HG03025 (cell line): Measurements from ENCODE around the gene EPM2A.

Source experiments
- ATAC-seq: cut with Tn5 transposase; IDR thresholded peaks from one replicate; pipeline ENCODE4 v1.9.1; 2021; ENCODE audit warnings: mild to moderate bottlenecking, moderate library complexity; ENCODE audit not compliant: unreplicated experiment, low FRiP score

Gene EPM2A

DNA sequence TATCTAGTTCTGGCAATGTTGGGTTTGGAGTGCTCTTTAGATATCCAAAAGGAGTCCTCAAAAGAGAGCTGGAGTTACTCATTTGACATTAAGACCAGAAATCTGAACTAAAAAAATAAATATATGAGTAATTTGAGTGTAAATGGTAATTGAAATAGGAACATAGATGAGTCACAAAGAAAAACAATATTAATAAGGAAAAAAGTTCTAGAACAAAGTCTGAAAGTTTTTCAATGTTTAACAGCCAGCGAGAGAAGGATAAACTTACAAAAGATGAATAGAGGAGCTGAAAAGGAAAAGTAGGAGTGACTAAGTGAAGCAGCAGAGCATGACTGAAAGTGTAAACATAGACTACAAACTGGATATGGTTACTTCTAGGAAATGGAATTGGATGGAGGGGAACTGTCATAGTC, 46.8 kb downstream of the EPM2A start:
- no peak for ATAC-seq

DNA sequence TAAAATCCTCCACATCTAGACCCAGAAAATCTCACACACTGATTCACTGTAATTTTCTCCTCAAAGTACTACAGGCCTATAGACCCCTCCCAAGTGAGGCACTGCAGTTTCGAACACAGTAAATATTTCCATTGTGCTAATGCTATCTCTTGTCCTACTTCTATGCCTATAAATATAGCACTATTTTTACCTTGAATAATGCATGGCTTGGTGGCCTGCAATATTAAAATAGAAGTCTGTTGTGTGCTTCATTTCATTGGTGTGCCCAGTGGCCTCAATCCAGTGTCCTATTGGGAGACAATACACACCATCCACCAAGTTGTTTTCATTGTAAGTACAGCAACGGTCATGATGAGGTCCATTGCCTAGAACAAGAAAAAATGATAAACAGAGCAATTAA, 49.4 kb downstream of the EPM2A start:
- no peak for ATAC-seq

DNA sequence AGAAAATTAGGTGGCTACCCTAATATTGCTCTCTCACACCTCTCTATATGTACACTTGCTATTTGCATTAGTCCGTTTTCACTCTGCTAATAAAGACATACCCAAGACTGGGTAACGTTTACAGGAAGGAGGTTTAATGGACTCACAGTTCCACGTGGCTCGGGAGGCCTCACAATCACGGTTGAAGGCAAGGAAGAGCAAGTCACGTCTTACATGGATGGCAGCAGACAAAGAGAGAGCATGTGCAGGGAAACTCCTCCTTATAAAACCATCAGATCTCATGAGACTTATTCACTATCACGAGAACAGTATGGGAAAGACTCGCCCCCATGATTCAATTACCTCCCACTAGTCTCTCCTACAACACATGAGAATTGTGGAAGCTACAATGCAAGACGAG, 53.4 kb downstream of the EPM2A start:
- no peak for ATAC-seq

DNA sequence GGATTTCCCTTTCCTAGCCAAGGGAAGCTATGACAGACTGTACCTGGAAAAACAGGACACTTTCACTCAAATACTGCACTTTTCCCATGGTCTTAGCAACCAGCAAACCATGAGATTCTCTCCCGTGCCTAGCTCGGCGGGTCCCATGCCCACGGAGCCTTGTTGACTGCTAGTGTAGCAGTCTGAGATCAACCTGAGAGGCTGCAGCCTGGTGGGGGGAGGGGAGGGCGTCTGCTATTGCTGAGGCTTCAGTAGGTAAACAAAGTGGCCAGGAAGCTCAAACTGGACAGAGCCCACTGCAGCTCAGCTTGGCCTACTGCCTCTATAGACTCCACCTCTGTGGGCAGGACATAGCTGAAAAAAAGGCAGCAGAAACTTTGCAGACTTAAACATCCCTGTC, 61.8 kb downstream of the EPM2A start:
- ATAC-seq: no peak

DNA sequence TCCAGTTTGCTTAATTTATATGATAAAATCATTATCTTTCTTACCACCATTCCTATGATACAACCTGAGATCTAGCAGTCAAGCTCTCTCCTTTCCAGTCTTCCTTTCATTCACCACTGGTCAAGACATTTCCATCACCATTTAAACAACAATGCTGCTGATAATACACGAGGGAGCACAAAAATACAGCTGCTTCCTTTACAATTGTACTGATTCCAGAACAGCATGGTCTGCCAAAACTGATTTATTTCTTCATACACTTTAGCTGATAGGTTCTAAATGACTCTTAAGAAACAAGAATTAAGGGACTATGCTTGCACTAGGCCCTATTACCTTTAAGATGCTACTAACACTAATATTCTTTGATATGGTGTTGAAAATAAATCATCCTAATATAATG, 65.0 kb downstream of the EPM2A start:
- ATAC-seq: no peak

DNA sequence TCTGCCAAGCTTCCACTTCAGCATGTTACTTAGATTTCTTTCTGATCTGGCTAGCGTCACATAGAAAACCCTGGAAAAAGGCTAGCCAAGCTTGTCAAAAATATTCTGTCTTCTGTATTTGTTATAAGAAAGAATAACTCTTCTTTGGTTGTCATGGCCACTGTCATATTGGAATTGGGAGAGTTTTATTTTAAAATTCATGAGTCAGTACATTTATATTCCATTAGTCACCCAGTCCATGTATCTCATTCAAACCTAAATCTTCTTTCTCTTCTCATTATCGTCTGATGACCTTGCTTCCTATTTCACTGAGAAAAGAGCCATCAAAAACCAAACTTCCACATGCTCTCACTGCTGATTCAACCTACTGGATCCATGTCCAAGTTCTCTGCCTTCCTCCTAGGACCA, 65.7 kb downstream of the EPM2A start:
- no peak for ATAC-seq

DNA sequence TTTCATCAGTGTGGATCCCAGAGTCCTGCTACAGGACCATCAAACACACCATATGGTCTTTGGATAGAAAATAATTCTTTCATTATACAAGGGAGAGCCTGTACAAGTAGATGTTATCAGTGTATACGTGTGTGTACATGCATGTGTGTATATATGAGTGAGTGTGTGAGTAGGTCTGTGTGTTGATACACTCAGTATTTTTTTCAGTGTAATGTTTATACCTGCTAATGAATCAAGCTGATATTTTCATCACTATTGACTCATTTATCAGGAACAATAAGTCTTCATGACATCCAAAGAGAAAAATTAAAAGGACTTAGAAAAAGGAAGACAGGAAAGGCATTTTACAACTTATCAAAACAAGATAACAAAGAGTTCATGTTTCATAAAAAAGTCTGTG, 66.5 kb downstream of the EPM2A start:
- ATAC-seq: no peak

DNA sequence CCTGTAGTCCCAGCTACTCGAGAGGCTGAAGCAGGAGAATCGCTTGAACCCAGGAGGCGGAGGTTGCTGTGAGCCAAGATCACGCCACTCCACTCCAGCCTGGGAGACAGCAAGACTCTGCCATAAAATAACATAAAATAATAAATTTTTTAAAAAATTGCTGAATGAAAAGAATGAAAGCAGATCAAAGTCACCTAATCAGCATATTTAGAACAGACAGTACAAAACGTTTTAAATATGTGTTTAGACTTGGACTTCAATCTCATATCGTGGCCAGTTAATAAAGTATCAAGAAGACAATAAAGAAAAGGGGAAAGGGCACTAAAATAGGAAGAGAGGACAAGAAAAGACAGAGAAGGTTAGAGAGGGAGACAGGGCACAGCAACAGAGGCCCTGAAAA, 74.6 kb downstream of the EPM2A start:
- ATAC-seq: no peak

DNA sequence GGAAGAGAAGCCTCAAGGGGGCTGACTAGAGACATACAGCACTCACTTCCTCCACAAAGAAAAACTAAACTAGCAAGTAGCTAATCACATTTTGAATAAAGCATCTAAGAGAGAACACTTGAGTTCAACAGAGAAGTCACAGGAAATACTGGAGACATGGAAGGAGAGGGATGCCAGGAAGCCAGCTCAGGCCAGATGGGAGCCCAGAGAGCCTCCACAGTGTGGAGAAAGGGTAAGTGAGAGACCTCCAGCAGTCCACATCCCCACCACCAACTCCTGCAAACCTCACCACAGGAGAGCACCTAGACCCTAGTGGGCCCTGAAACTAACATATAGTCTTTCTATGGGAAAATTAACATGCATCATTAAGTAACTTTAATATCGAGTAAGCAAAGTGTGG, 79.2 kb downstream of the EPM2A start:
- no peak for ATAC-seq

DNA sequence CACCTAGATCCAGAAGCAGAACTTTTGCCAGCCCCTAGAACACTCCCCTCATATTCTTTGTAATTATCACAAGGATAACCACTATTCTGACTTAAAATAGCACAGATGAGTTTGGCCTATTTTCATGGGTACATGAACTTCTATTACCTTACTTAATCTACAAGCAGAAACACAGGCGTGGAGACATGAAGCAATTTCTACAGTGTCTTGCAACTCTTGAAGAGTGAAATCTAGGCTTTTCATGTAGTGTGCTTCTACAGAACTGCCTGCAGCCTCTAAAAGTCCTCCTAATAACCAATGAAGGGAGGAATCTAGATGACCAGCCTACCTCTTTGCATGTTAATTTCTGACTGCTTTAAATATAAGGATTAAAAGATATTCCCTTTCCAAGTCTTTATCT, 82.7 kb downstream of the EPM2A start:
- ATAC-seq: no peak

DNA sequence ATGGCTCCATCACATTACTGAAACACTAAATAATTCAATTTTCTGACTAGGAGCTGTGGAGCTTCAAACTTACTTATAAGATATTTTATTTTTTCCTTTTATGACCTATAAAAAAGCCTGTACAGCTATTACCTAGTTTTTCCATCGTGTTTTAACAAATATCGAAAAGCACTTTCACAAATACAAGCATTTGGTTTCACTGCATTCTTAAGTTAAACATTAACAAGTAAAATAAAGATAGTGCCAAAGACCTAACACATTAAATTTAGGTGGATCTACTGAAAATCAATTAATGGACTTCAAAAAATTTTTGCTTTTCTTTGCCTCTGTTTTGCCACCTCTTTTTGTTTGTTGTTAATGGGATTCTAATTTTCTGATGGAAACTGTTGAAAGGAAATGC, 83.3 kb downstream of the EPM2A start:
- ATAC-seq: no peak

DNA sequence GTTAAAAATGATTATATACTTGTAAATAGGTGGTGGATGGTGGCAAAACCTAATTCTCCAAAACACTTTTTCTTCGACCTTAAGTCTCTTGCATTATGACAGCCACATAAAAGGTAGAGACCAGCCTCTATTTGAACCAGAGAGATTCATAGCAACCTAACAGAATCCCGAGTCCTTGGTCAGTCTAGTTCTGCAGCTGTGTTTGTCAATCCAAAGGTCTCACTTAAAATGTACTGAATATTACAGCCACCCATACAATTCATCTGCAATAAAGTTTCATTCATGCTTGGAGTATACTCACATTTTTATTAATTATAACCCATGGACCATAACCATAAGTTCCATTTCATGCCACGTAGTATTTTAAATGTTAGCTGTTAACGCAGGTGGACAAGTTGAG, 87.2 kb downstream of the EPM2A start:
- ATAC-seq: no peak

DNA sequence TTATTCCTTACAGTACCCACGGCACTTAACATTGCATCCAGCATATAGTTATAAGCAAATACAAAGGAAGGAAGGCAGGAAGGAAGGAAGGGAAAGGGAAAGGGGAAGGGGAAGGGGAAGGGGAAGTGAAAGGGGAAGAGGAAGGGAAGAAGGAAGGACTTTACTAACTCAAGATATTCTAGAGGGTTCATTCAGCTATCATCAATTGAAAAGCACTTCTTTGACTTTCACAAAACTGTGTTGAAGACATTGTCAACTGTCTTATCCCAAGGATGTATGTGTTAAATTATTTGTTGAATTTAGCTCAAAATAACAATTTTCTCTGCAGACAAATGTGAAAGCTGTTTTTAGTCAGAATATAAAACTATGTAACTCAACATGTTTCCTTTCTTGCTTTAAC, 87.7 kb downstream of the EPM2A start:
- no peak for ATAC-seq

DNA sequence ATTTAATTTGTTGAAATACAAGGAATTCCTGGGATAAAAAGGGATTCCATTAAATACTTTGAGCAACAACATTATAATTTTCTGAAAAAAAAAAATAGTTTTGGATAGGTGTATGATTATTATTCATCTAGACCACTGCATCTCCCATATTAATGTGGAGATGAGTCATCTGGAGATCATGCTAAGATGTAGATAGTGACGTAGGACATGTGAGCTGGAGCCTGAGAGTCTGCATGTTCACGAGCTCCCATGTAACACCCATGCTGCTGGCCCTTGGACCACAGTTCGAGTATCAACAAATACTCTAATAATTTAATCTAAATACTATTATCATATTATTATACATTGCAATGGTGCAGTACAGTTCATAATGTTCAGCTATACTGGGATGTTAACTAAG, 91.6 kb downstream of the EPM2A start:
- ATAC-seq: no peak

DNA sequence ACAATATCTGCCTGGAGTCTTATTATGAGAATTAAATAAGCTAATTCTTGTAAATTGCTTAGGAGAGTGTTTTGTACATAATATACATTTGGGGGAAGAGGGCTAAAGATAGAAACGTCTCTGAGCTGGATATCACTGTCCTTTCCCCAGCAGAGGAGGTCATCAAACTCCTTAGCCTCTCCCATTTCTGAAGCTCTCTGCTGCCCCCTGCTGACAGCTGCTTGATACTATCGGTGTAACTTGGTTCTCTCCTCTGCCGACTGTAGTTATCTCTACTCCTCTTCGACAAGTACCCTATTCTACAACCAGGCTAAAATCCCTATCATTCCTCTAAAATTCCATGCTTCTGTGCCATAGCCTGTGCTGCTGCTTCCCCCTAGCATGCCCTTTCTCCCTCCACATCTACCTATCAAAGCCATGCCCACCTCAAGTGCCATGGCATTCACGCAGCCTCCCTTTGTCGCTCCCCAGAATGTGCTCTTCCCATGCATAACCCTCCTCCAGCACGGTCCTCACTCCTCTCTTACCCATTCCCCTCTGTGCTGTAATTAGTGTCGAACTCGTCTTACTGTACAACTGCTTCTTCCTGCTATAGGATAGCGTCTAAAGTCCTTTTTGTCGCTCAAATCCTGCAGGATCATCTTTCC, 101.2 kb downstream of the EPM2A start:
- ATAC-seq: peak; percentile 94

DNA sequence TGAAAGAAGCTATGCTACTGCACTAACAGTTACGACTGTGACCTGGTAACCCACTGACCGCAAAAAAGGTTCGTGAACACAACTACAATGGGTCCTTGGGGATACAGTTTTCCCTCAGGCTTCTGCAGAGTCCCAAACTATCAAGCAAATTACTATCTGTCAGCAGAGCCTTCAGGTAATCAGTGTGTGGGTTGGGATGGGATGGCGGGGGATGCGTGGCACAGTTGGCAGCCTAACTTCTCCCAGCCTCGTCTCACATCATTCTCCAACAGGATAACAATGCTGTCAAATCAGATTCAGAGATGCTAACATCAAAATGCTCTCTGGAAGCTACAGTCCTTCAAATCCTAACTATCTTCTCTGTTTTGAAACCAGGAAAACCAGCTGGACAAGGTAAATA, 102.3 kb downstream of the EPM2A start:
- no peak for ATAC-seq

DNA sequence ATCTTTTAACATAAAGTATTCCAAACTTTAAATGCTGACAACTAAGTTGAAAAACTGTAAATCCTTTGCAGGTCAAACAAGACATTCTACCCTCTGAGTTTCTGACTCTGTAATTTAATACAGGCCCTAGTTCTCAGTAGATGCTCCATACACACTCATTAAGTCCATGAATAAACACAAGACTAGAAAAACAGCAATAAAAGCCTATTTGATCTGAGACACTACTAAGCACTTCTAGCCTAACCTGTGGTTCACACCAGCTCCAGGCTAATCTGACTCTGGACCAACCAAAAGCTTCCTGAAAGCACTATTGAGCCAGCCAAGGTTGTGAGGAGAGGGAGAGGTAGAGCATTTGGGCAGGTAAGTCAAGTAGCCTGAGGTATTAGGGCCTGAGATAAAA, 103.9 kb downstream of the EPM2A start:
- ATAC-seq: no peak

DNA sequence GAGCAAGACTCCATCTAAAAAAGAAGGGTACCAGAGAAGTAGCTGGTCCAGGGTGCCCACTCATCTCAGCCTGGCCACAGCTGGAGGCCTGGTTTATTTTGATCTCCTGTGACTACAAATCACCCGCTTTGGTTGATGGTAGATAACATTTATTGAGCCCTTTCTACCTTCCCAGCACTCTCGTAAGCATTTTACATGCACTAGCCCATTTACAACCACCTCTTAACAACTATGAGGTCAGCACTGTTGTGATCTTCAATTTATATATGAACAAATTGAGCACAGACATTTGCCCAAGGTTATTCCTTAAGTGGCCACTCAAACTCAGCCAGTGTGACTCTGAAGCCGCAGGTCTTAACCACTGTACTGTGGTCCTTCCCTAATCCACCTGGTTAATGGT, 104.7 kb downstream of the EPM2A start:
- no peak for ATAC-seq

DNA sequence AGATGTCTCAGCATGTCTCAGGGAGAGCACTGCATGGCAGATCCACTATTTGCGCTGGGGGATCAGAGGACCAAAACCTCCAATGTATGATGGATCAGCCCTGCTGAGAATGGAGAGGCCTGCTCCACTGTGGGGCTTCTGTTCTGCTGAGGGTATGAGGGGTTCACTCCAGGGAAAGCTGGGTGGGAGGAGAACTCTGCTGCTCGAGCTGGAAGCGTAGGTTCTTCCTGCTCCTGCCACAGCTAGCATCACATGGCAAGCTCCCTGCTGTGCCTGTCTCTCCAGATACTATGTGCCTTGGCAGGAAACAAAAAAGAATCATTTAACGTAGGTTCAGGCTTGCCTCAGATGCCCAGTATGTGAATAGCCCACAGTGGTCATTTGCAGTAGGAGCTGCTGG, 105.8 kb downstream of the EPM2A start:
- no peak for ATAC-seq

DNA sequence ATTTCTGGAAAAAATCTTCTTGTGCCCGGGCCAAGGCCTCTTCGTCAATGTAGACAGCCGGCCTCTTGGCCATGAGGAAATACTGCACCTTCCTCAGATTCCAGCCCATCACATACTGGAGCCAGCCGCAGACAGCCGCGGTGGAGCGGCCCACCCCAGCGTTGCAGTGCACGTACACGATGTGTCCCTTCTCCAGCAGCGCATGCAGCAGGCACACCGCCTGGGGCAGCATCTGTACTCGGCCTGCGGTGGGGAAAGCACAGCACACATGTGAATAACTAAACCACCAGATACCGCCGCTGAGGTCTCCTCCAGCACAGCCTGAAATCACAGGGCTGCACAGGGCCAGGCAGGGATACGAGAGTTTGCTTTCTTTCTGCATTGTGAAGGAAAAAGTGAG, 107.9 kb downstream of the EPM2A start:
- ATAC-seq: no peak

DNA sequence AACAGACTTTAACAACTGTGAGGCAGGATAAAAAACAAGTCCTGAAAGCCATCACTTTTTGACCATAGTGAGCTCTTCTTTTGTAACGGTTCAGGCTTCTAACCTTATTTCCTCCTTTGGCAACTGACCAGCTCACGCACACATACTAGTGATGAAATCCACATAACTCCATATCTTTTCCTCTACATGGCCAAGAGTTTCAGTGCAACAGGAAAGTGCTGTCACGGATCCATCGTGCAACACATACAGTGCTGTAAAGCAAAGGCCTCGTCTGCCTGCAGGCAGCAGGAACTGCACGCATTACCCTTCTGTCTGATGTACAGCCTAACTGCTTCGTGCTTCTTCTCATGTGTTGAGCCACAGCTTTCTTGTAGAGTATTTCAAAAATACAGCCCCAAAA, 108.5 kb downstream of the EPM2A start:
- no peak for ATAC-seq

DNA sequence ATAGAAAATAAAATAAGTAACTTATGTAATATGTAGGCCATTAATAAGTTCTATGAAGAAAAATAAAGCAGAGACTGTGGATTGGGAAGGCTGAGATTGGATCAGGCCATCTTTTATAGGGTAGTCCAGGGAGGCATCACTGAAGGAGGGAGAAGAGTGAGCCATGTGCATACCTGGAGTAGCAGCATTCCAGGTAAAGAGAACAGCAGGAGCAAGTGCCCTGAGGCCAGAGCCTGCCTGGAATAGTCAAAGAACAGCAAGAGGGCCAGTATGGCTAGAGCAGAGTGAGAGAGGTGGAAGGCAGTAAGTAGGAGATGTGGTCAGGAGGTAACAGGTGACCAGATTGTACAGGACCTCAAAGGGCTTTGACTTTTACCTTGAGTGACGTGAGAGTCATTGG, 112.1 kb downstream of the EPM2A start:
- ATAC-seq: no peak

DNA sequence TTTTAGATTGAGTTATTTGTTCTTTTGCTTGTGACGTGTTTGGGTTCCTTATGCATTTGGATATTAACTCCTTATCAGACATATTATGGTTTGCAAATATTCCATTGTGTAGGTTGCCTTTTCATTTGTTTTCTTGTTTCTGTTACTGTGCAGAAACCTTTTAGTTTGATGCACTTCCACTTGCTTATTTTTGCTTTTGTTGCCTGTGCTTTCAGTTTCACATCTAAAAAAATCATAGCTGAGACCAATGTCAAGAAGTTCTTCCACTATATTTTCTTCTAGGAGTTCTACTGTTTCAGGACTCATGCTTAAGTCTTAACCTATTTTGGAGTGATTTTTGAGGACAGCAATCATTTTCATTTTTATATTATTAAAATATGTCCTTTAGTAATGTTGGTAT, 113.5 kb downstream of the EPM2A start:
- peak; percentile 63 for ATAC-seq
